Neutrophil (primary cell): ENCODE measurements around the gene CYP26B1.

Experiments
- H3K27ac ChIP-seq: fragments of 200-600 bp; sonication (generic); 2 replicates; pipeline ENCODE4 v1.5.1; 2016; ENCODE audit warnings: mild to moderate bottlenecking, moderate library complexity
- H3K27me3 ChIP-seq: fragments of 200-600 bp; sonication (generic); 2 replicates; pipeline ENCODE4 v1.6.0; 2016; ENCODE audit warnings: mild to moderate bottlenecking
- H3K36me3 ChIP-seq: fragments of 200-600 bp; sonication (generic); 2 replicates; pipeline ENCODE4 v1.5.1; 2017
- H3K4me1 ChIP-seq, 2 experiments: fragments of 200-600 bp in 1 of 2; sonication (generic) in 1 of 2; 1 replicate in 1 of 2; 2 replicates in 1 of 2; pipeline versions ENCODE4 v1.5.1 to v1.6.1; 2013 to 2016; ENCODE audit warnings: low read depth in 1 of 2, low read length in 1 of 2, mild to moderate bottlenecking in 1 of 2, moderate library complexity in 1 of 2; ENCODE audit not compliant: control insufficient read depth in 1 of 2, insufficient read depth in 1 of 2
- H3K4me3 ChIP-seq, 2 experiments: fragments of 200-600 bp in 1 of 2; sonication (generic) in 1 of 2; 1 replicate in 1 of 2; 2 replicates in 1 of 2; pipeline ENCODE4 v1.5.1; 2013 to 2016; ENCODE audit warnings: low read depth in 1 of 2, low read length in 1 of 2, mild to moderate bottlenecking in 1 of 2, moderate library complexity in 1 of 2
- H3K9me3 ChIP-seq: fragments of 200-600 bp; sonication (generic); 2 replicates; pipeline ENCODE4 v1.5.1; 2016
- CTCF ChIP-seq: fragments of 200-600 bp; sonication (generic); IDR thresholded peaks from 2 replicates; pipeline ENCODE4 v1.5.1; 2016; ENCODE audit warnings: antibody characterized with exemption

The CYP26B1 gene

GRCh38 chr2:72136933-72137497 is 10.6 kb downstream of the CYP26B1 start:
- H3K27ac ChIP-seq, result no peak overlapping the region
- H3K36me3 ChIP-seq, result no peaks in the 10 kb centered on the region
- TF ChIP-seq CTCF, result no peak
- H3K4me1 ChIP-seq, result no peaks in the 10 kb centered on the region
- H3K4me3 ChIP-seq, result no peak overlapping the region
- H3K9me3 ChIP-seq, result no peaks in the 10 kb centered on the region
- peaks cover 38% of the 10 kb centered on the region for H3K27me3 ChIP-seq

- peaks cover 38% of the 10 kb centered on the region for H3K27me3 ChIP-seq
- TF ChIP-seq CTCF, result no peak
- H3K27ac ChIP-seq, result no peak overlapping the region
Measured at GRCh38 chr2:72136331-72136730, 11.3 kb downstream of the CYP26B1 start.

GRCh38 chr2:72135921-72136320 is 11.7 kb downstream of the CYP26B1 start:
- no peaks in the 10 kb centered on the region for H3K9me3 ChIP-seq
- no peaks in the 10 kb centered on the region for H3K36me3 ChIP-seq
- H3K4me1 ChIP-seq, result no peaks in the 10 kb centered on the region
- no peak for TF ChIP-seq CTCF
- H3K27me3 ChIP-seq, result peaks cover 38% of the 10 kb centered on the region
- H3K27ac ChIP-seq, result no peak overlapping the region
- H3K4me3 ChIP-seq, result no peak overlapping the region

More at GRCh38 chr2:72136331-72136730, 11.3 kb downstream of the CYP26B1 start:
- no peaks in the 10 kb centered on the region for H3K36me3 ChIP-seq
- H3K4me1 ChIP-seq, result no peaks in the 10 kb centered on the region
- H3K9me3 ChIP-seq, result no peaks in the 10 kb centered on the region
- no peak overlapping the region for H3K4me3 ChIP-seq

GRCh38 chr2:72134997-72135800 is 12.5 kb downstream of the CYP26B1 start:
- H3K36me3 ChIP-seq, result no peaks in the 10 kb centered on the region
- TF ChIP-seq CTCF, result no peak
- no peak overlapping the region for H3K4me3 ChIP-seq
- H3K27ac ChIP-seq, result no peak overlapping the region
- peaks cover 38% of the 10 kb centered on the region for H3K27me3 ChIP-seq
- H3K9me3 ChIP-seq, result no peaks in the 10 kb centered on the region
- H3K4me1 ChIP-seq, result no peaks in the 10 kb centered on the region

GRCh38 chr2:72134408-72134996 is 13.2 kb downstream of the CYP26B1 start:
- Histone ChIP-seq H3K27ac (no peak overlapping the region), H3K36me3 (no peaks in the 10 kb centered on the region), H3K4me3 (no peak overlapping the region), H3K27me3 (peaks cover 38% of the 10 kb centered on the region), H3K9me3 (no peaks in the 10 kb centered on the region), H3K4me1 (no peaks in the 10 kb centered on the region)
- TF ChIP-seq CTCF, result no peak
